HG02885 (cell line): Measurements from ENCODE around the gene CAMK2B.

Source experiments
- ATAC-seq: cut with Tn5 transposase; IDR thresholded peaks from one replicate; pipeline ENCODE4 v1.9.1; 2021; ENCODE audit warnings: mild to moderate bottlenecking; ENCODE audit not compliant: unreplicated experiment, poor library complexity

The CAMK2B gene

DNA sequence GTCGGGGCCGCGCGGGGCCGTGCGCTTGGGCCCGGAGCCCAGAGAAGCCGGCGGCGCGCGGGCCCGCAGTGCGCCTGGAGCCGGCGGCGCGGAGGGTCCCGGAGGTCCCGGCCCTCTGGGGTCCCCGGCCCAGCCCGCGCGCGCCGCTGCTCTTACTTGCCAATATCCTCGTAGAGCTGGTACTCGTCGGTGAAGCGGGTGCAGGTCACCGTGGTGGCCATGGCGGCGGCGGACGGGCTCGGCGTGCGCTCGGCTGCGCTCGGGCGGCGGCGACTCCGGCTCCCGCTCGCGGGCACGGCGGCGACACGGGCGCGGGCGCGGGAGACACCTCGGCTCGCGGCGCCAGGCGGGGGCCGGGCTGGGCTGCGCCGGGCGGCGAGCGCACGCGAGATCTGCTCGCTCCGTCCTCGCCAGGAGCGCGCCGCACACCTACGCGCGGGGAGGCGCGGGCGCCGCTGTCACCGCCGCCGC lies at the start of gene CAMK2B:
Gene CAMK2B (minus strand): TSS at position 394 of the 471 bp plus-strand sequence. CDS start 173 bp downstream, at position 221.
- ATAC-seq: no peak

DNA sequence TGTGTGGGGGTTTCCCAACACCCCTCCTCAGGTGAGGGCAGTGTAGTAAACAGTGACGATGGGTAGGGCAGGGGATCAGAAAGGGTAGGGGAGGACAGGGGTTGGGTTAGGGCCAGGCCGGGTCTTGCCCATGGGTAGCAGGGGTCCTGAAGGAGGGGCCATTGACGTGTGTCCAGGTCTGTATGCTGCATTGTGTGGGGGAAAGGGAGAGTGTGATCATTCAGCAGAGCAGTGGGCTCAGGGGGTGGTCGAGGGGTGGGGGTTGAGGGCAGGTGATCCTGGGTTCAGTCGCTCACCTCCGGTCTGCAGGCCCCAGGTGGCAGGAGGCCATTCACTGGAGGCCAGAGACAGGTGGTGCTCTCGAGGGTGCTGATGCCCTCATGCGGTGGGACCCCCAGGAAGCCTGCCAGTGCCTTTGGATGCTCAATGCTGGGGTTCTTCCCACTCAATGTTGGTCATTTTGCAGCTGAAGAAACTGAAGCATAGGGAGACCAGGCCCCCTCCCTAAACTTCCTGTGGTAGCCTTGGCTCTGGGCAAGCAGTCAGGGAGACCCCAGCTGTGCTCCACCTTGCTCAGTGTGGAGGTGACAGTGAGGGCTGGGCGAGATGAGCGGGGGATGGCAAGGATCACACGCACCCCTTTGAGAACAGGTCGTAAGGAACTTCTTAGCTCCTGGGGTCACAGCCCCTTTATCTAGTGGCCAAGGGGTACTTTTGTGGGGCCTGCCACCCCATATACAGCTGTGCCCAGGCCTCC lies 48.8 kb upstream of the CAMK2B start:
- ATAC-seq: no peak

DNA sequence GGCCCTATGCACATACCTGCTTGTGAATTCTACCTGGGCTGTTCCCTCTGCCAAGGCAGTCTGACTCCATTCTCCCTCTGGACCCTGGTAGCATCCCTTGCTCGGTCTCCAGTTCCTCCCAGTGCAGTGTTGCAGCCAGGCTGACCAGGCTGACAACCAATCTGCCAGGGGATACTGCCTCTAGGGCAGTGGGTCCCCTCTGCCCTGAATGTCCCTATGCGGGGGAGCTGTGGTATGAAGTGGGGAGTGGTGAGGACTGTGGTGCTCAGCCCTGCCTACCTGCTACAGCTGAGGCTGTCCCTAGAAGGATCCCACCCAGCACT lies 48.0 kb upstream of the CAMK2B start:
- no peak for ATAC-seq

DNA sequence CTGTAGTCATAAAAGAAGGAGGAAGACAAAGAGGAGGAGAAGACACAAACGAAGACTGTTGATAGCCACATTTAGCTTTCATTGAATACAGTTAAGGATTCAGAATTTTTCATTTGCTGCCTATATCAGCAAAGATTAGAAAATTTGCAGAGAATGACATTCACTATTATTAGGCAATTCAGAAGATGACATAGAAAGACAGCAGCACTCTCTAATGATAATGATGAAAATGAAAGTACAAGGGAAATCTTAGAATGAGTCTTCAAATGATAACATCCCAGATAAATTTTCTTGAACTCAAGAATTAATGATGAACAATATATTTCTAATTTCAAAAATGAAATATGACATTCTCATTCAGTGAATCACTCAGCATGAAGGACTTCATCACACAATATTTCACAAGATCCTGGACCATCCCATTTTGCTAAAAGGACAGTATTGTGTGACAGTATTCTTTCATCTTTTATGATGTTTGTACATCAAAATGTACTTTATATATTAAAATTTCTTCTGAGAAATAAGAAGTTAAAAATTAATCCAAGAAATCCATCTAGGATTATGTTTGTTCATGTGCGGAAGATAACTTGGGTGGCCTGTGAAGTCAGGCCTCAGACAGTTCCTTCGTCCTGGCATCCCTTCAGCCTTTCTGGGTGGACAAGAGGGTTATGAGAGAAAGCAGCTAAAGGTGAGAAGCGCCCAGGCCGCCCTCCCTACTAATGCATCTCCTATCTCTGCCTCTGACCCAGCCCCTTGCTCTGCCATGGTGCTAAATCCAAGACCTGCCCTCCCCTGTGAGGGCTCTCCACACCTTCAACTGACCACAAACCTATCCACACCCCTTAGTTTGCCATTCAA lies 47.4 kb upstream of the CAMK2B start:
- ATAC-seq: no peak

DNA sequence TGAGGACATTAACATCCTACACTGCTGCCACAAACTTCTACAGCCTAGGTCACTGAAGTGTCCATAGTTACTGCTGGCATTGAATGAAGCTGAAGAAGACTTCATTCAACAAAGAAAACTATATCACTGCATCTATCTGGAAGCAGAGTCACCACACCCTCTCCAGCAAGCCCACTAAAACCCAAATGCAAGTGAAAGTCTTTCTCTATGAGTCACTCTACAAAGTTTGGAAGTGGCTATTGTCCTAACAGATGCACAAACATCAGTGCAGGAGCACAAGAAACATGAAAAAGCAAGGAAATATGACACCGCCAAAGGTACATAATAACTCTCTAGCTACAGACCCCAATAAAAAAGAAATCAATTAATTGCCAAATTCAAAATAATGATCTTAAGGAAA lies 43.5 kb upstream of the CAMK2B start:
- no peak for ATAC-seq

DNA sequence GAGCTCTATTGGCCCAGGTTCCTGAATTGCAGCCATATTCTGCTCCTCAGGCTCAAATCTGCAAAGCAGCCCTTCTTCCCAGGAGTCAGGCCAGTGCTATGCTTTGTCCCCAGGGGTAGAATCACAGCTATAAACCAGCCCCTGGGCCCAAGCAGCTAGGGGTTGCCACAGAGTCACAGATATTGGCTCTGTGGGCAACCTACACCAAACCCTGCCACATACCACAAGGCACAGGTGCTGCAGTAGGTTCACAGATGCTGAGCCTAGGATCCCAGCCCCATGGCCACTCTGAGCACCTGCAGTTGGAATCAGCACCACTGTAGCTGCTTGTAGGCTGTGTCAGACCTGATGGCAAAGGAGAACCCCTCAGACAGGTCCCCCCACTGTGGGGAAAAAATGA lies 43.1 kb upstream of the CAMK2B start:
- no peak for ATAC-seq

DNA sequence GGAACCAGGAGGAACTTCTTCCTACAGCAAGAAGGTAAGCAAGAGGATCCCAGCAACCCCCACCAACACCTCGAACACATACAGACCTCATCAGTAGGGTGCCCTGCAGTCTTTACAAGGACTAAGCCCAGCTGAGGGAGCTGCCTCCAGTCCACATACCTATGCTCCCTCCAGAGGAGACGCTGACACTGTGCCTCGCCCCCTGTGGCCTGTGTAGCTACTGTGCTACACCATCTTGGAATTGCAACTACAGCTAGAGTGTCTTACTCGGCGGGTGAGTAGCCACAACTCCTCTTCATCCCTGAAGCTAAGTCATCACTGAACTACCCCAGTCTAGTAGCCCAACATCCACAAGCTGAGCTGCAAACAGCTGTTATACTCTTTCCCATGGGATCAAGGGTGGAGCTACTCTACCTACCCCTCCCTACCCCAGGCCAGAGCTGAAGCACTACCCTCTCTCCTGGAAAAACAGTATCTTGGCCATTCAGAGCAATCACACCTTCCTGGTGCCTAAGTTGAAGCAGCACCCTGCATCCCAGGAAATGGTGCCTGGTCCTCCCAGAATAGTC lies 42.2 kb upstream of the CAMK2B start:
- no peak for ATAC-seq

DNA sequence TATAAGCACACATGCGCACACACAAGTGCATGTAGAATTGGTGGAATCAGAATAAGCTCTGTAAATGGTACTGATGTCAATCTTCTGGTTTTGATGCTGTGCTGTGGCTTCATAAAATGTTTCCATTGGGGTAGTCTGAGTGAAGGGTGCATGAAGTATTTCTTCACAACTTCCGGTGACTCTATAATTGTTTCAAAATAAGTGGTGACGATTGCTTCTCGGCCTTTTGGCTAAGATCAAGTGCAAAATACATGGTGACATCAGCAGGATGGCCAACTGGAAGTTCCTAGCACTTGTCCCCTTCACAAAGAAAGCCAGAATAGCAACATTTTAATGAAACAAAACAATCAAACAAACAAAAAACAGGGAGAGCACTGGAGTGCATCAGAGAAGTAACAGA lies 41.6 kb upstream of the CAMK2B start:
- no peak for ATAC-seq

DNA sequence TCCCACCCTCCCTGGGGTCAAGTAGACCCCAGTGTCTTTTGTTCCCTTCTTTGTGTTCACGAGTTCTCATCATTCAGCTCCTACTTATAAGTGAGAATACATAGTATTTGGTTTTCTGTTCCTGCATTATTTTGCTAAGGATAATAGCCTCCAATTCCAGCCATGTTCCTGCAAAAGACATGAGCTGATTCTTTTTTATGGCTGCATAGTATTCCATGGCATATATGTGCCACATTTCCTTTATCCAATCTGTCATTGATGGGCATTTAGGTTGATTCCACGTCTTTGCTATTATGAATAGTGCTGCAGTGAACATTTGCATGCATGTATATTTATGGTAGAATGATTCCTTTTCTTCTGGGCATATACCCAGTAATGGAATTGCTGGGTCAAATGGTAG lies 28.3 kb upstream of the CAMK2B start:
- no peak for ATAC-seq

DNA sequence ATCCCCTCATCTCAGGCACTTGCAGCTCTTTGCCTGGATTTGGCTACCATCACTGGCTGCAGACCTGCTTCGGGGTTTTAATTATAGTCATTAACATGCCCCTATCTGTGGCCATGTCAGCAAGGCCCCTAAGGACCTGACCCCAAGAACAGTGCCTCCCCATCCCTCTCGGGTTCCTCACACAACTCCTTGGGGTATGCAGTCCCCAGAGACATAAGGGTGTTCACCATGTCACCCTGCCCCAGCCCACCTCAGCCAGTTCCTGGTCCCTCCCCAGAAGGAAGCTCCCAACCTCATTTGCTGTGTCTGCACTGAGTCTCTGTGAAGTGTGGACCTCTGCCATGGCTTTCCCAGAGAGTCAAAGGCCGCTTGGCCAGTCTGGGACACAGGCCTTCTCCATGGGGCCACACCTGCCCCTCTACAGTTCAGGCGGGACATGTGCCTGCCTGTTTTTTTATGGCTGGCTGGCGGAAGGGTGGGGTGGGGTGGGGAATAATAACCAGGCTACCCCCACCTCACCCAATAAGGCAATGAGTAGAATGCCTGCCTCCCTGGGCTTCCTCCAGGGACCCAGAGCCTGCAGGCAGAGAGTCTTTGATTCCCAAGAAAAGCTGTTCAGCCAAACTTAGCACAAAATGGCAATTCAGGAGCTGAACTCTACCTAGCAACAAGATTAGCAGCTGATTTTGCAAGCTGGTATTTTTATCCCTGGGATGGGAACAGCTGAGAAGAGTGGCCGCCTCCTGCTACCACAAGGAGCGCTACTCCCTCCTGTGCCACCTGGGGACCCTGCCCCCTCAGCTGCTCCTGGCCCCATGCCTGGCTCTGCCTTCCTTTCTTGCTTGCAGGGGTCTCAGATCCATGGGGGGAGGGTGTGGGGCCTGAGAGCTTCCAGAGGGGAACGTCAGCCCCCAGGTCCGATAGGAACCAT lies 23.7 kb upstream of the CAMK2B start:
- ATAC-seq: no peak

DNA sequence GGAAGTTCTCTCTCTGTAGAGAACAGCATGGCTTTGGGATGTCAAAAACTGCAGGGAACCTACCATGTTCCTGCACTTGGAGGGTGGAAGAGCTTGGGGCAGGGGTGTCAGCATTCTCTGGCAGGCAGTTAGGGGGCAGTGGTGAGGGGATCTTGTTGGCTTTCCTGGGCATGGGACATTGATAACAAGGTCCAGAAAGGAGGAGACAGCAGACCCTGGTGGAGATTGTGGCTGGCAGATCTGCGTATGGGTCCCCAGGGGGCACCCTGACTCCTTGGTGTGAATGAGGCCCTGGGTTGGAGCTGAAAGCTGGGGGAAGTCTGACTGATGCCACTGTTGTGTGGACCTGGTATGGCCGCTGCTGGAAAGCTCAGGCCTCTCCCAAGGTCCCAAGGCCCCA lies 22.9 kb upstream of the CAMK2B start:
- ATAC-seq: no peak

DNA sequence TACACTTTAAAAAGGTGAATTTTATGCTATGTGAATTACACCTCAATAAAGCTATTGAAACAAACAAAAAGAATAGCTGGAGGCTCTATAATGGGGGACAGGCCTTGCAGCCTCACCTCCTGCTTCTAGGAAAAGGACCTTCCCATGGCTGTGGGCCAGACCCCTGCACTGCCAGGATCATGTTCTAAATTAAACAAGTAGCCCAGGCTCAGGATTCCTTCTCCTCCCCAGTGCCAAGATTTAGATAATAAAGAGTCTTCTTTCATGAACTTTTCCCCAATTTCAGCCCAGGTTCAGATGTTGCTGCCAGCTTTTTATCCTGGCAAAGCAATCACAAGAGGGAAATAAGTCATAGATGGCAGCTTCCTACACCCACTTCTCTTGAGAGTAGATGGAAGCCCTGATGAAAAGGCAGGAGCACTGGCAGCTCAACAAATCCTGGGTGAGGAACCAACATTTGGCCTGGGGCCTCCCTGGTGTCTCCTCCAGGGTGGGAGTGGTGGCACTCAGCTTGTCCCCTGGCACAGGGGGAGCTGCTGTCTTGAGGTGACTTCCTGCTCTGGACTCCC lies 22.2 kb upstream of the CAMK2B start:
- ATAC-seq: no peak

DNA sequence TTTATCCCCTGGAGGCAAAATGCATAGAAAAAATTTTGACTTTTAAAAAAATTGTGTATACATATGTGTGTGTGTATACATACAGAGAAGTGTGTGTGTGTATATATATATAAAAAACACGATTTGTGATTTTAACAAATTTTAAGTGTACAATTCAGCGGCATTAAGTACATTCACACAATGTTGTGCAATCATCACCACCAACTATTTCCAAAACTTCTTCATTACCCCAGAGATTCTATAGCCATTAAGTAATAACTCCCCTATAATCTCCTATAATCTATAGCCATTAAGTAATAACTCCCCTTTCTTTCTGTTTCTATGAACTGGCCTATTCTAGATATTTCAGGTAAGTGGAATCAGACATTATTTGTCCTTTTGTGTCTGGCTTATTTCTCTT lies 20.7 kb upstream of the CAMK2B start:
- no peak for ATAC-seq

DNA sequence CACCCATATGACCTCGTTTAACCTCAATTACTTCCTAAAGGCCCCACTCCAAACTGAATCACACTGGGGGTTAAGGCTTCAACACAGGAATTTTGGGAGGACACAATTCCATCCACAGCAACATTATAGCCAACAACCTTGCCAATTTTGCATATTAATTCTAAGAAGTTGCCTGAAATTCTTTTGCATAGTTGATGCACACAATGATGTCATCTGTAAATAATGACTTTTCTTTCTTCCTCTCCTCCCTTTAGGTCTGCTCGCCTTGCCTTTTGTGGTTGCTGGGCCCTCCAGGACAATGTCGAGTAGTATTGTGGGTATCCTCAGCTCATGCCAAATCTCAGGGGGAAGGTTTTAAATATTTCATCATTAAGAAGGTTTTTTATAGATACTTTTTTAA lies 16.0 kb upstream of the CAMK2B start:
- ATAC-seq: no peak

DNA sequence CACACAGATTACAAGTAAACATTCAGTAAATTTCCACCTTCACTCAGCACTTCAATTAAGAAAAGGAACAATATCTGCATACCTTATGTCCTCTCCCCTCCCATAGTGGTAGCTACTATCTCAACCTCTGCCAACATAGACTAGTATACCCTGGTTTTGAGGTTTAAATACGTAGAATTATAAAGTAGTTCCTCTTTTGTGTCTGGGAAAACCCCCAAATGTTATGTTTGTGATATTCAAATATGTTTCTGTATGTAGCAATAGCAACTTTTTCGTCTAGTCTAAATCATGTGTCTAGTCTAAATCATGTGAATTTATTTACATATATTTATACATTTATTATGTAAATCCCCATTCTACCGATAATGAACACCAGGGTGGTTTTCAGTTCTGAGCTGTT lies 13.2 kb upstream of the CAMK2B start:
- no peak for ATAC-seq

DNA sequence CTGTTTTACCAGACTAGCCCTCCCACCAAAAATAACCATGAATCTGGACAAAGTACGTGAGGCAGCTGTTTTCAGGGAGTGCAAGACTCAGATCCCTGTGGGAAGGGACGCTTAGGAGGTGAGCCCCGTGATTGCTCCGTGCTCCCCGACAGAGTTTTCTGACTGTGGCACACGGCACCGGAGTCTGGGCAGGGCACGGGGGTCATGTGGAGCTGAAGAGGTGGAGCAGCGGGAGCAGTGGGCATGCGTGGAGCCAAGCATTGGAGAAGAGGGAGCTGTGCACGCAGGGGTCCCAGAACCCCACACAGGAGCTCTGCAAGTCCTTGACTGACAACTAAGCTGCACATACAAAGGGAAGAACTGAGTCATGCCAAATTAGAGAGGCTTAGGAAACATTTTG lies 11.1 kb upstream of the CAMK2B start:
- no peak for ATAC-seq

DNA sequence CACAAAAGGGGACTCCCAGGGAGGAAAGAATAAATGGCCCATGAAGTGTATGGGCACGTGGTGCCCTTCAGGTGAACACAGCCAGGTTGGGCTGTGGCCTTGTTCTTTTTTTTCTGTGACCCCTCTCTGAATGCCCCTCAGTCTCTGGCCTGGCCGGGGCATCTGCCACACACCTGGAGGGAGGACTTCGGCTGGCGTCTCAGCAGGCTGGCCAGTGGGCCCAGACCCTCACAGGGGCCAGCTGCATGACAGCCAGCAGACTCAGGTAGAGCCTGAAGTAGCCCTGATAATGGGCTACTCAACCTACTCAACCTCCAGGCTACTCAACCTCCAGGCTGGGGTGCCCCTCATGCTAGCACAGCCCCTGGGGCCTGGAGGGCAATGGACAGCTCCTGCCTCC lies 9.8 kb upstream of the CAMK2B start:
- no peak for ATAC-seq

DNA sequence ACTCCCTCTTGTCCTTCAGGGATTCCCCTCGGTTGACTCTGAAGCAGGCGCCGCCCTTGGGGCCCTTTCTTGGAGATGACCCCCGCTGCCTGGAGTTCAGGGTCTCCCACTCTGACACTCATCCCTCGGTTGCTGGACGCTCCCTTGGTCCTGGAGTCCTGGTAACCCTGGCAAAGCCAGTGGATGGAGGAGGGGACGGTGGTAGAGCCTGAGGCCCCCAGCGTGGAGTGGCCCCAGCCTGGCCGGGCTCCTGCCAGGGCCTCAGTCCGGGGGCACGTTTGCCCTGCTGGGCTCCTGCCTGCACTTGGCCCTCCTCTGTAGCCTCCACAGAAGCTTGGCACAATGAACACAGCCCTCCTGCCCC lies 9.3 kb upstream of the CAMK2B start:
- no peak for ATAC-seq

DNA sequence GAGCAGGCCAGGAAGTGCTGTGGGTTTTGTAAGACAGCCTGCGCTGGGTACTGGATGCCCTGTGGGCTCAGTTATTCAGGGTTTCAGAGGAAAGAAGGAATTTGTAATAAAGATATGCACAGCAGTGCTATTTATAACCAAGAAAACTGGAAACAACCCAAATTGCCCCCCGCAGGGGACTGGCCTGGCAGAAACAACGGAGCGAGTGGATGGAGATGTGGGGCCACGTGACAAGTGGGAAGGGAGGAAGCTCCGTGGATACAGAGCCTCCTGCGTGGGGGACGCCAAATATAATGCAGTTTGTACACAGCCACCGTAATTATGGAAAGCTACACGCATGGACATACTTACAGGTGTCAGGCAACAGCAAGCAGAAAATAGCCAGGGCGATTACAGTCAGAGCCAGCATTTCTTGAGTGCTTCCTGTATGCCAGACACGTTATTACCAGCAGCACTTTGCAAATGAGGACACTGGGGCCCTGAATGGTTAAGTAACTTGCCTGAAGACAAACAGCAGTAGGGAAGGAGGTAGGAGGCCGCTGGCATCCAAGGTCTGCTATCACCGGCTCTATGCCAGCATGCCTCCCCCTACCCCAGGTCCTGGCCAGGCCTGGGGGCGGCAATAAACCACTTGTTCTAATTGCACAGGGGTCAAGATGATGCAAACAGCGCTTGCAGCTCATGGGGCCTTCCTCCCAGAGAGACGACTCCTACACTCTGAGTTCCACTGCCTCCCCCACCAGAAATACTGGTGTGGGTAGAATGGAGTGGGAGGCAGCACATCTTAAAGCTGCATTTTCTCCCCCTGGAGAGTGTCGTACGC lies 8.7 kb upstream of the CAMK2B start:
- no peak for ATAC-seq
